OCI-LY3 (cell line): ENCODE results near the gene SMARCE1.

ENCODE experiments used
- EZH2phosphoT487 ChIP-seq: fragments of 200-600 bp; shearing (Covaris generic); IDR thresholded peaks from 2 replicates; pipeline ENCODE4 v1.6.1; 2018; ENCODE audit warnings: antibody characterized with exemption, mixed run types, low read depth
- TF ChIP-seq, protein P1 (sequence below): fragments of 200-600, 300-600 bp; sonication (generic); IDR thresholded peaks from 2 replicates; pipeline ENCODE4 v1.5.1; 2014; ENCODE audit warnings: antibody characterized with exemption, low read length, low read depth

DNA sequence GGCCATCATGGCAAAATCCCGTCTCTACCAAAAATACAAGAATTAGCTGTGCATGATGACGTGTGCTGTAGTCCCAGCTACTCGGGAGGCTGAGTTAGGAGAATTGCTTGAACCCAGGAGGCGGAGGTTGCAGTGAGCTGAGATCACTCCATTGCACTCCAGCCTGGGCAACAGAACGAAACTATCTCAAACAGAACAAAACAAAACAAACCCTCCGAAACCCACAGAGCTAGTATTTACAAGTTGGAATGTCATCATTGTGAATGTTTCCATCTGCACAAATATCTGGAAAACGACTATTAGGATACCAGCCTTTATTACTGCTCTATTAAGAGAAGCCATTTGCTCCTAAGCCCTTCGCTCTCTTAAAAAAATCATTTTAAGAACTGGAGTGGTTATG lies 26.0 kb downstream of the SMARCE1 start:
- TF ChIP-seq, protein P1, sequence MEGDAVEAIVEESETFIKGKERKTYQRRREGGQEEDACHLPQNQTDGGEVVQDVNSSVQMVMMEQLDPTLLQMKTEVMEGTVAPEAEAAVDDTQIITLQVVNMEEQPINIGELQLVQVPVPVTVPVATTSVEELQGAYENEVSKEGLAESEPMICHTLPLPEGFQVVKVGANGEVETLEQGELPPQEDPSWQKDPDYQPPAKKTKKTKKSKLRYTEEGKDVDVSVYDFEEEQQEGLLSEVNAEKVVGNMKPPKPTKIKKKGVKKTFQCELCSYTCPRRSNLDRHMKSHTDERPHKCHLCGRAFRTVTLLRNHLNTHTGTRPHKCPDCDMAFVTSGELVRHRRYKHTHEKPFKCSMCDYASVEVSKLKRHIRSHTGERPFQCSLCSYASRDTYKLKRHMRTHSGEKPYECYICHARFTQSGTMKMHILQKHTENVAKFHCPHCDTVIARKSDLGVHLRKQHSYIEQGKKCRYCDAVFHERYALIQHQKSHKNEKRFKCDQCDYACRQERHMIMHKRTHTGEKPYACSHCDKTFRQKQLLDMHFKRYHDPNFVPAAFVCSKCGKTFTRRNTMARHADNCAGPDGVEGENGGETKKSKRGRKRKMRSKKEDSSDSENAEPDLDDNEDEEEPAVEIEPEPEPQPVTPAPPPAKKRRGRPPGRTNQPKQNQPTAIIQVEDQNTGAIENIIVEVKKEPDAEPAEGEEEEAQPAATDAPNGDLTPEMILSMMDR = no peak
- TF ChIP-seq EZH2phosphoT487 = no peak
